Smooth muscle cell (in vitro differentiated cells): ENCODE results near the gene ANAPC10. TPM values are rescaled to one million over a fixed set of nuclear protein-coding genes. Genes with fewer than 3 reads are reported as not detected.
A peak's percentile ranks its signal among the peaks of the same experiment; 100 is the strongest.

Source experiments
- DNase-seq: peaks from one replicate; lab custom pipeline; 2025; ENCODE audit not compliant: unreplicated experiment; lab: John Stamatoyannopoulos, UW
- H2AFZ ChIP-seq: fragments of 200-600 bp; sonication (generic); 2 replicates; pipeline ENCODE4 v1.6.0; 2016; ENCODE audit warnings: antibody characterized with exemption, low read depth, mild to moderate bottlenecking
- H3F3A ChIP-seq: fragments of 200-600 bp; sonication (generic); 2 replicates; pipeline ENCODE4 v1.6.0; 2017; ENCODE audit warnings: antibody characterized with exemption, low read depth
- H3K27ac ChIP-seq: fragments of 200-600 bp; sonication (generic); 2 replicates; pipeline ENCODE4 v1.5.1; 2016; ENCODE audit warnings: low read depth, mild to moderate bottlenecking
- H3K27me3 ChIP-seq: fragments of 200-600 bp; sonication (generic); 2 replicates; pipeline ENCODE4 v1.6.1; 2016; ENCODE audit warnings: low read depth, mild to moderate bottlenecking
- H3K36me3 ChIP-seq: fragments of 200-600 bp; sonication (generic); 2 replicates; pipeline ENCODE4 v1.5.1; 2016; ENCODE audit warnings: low read depth
- H3K4me1 ChIP-seq: fragments of 200-600 bp; sonication (generic); 2 replicates; pipeline ENCODE4 v1.5.1; 2016; ENCODE audit warnings: low read depth
- H3K4me2 ChIP-seq: fragments of 200-600 bp; sonication (generic); 2 replicates; pipeline ENCODE4 v1.6.0; 2016; ENCODE audit warnings: mild to moderate bottlenecking
- H3K4me3 ChIP-seq: fragments of 200-600 bp; sonication (generic); 2 replicates; pipeline ENCODE4 v1.5.1; 2016; ENCODE audit warnings: mild to moderate bottlenecking
- H3K79me2 ChIP-seq: fragments of 200-600 bp; sonication (generic); 2 replicates; pipeline ENCODE4 v1.6.0; 2016; ENCODE audit warnings: low read depth, mild to moderate bottlenecking
- H3K9ac ChIP-seq: fragments of 200-600 bp; sonication (generic); 2 replicates; pipeline ENCODE4 v1.6.0; 2016; ENCODE audit warnings: low read depth
- H3K9me3 ChIP-seq: fragments of 200-600 bp; sonication (generic); replicated peaks from 2 replicates; pipeline ENCODE4 v1.5.1; 2016; ENCODE audit warnings: low read depth
- H4K20me1 ChIP-seq: fragments of 200-600 bp; sonication (generic); 2 replicates; pipeline ENCODE4 v1.6.0; 2016; ENCODE audit warnings: low read depth
- CTCF ChIP-seq: fragments of 200-600 bp; sonication (generic); IDR thresholded peaks from 2 replicates; pipeline ENCODE4 v1.5.1; 2017; ENCODE audit warnings: borderline replicate concordance, mild to moderate bottlenecking, antibody characterized with exemption; ENCODE audit not compliant: insufficient read depth, poor library complexity, severe bottlenecking
- WGBS: methylation state at CpG from one replicate; pipeline ENCODE4 v1.1.7; 2016; ENCODE audit warnings: low lambda C conversion rate; 5-methylcytosine and 5-hydroxymethylcytosine counted together
- polyA plus RNA-seq: library from polyadenylated mRNA; unstranded; fragments of >200 nt; fragmentation: Nextera tagmentation; extraction: Ambion mirVana; gene quantifications from 2 replicates; pipeline ENCODE4 v1.2.1, GENCODE V29; 2016
- total RNA-seq: library from RNA; depleted of rRNA; stranded (reverse); fragments of >200 nt; gene quantifications from 2 replicates; pipeline ENCODE4 v1.2.3, GENCODE V29; 2014

The ANAPC10 gene
- total and polyA plus RNA-seq, 2 experiments from 2014 or later: 28.0 to 66.2 TPM

- H3K9me3 ChIP-seq: no peaks in the 10 kb centered on the region
- DNase-seq: no peak
- H3K9ac ChIP-seq: no peak overlapping the region
- H3K4me3 ChIP-seq: no peak overlapping the region
- H2AFZ ChIP-seq: no peak overlapping the region
- no peaks in the 10 kb centered on the region for H3K4me1 ChIP-seq
- H3F3A ChIP-seq: no peaks in the 10 kb centered on the region
- H3K27ac ChIP-seq: no peak overlapping the region
- WGBS: 84% methylated on average over 2 of the region's 2 CpGs
- no peaks in the 10 kb centered on the region for H3K27me3 ChIP-seq
- peaks cover 2% of the 10 kb centered on the region for H3K79me2 ChIP-seq
- TF ChIP-seq CTCF: no peak
- no peak overlapping the region for H3K4me2 ChIP-seq
- no peaks in the 10 kb centered on the region for H3K36me3 ChIP-seq
- H4K20me1 ChIP-seq: no peaks in the 10 kb centered on the region
Measured at GRCh38 chr4:145035494-145036136, 62.4 kb downstream of the ANAPC10 start.

GRCh38 chr4:145034727-145035211, 63.2 kb downstream of the ANAPC10 start:
- Histone ChIP-seq H3K36me3 (no peaks in the 10 kb centered on the region), H3K27ac (peak overlapping the region; percentile 20), H4K20me1 (no peaks in the 10 kb centered on the region), H3K4me1 (no peaks in the 10 kb centered on the region), H3K4me2 (no peak overlapping the region), H2AFZ (no peak overlapping the region), H3K27me3 (no peaks in the 10 kb centered on the region), H3K4me3 (no peak overlapping the region), H3K79me2 (no peaks in the 10 kb centered on the region), H3K9ac (no peak overlapping the region), H3K9me3 (no peaks in the 10 kb centered on the region), H3F3A (no peaks in the 10 kb centered on the region)
- 52% methylated on average over 6 of the region's 6 CpGs for WGBS
- TF ChIP-seq CTCF: no peak
- DNase-seq: no peak

GRCh38 chr4:145019346-145019745, 78.7 kb downstream of the ANAPC10 start:
- Histone ChIP-seq H4K20me1 (no peaks in the 10 kb centered on the region), H3K4me3 (no peak overlapping the region), H3K9me3 (peaks cover 19% of the 10 kb centered on the region), H3K79me2 (peaks cover 22% of the 10 kb centered on the region), H3K4me1 (no peaks in the 10 kb centered on the region), H3K27ac (no peak overlapping the region), H2AFZ (no peak overlapping the region), H3K36me3 (peaks cover 6% of the 10 kb centered on the region), H3K27me3 (no peaks in the 10 kb centered on the region), H3K4me2 (no peak overlapping the region), H3K9ac (no peak overlapping the region), H3F3A (no peaks in the 10 kb centered on the region)
- no peak for DNase-seq
- 96% methylated on average over 1 of the region's 1 CpG for WGBS
- TF ChIP-seq CTCF: no peak

GRCh38 chr4:145014365-145014764, 83.6 kb downstream of the ANAPC10 start:
- DNase-seq: no peak
- Histone ChIP-seq H3K79me2 (peaks cover 7% of the 10 kb centered on the region), H2AFZ (no peak overlapping the region), H4K20me1 (no peaks in the 10 kb centered on the region), H3K27ac (no peak overlapping the region), H3K27me3 (no peaks in the 10 kb centered on the region), H3K9me3 (no peaks in the 10 kb centered on the region), H3K4me1 (no peaks in the 10 kb centered on the region), H3K4me2 (no peak overlapping the region), H3K9ac (no peak overlapping the region), H3K4me3 (no peak overlapping the region), H3K36me3 (no peaks in the 10 kb centered on the region), H3F3A (no peaks in the 10 kb centered on the region)
- WGBS: 98% methylated on average over 4 of the region's 4 CpGs
- no peak for TF ChIP-seq CTCF
